ENCODE data around the gene ZSCAN5B.

Gene ZSCAN5B

GRCh38 chr19:56148096-56148495, 49.5 kb downstream of the ZSCAN5B start:
- Histone ChIP-seq H4K8ac (ENCODE audit: low read depth, low read length) (no peak overlapping the region), H2BK5ac (ENCODE audit: low read depth, low read length, poor library complexity) (no peak overlapping the region), H3K79me1 (ENCODE audit: low read length) (peaks cover 4% of the 10 kb centered on the region), H3K4me1 (ENCODE audit: control insufficient read depth in 1 of 2, insufficient read depth in 2 of 2, low read length in 2 of 2) (peaks cover 12% of the 10 kb centered on the region in 2 experiments), H3K4me2 (ENCODE audit: low read length) (no peak overlapping the region), H2BK120ac (ENCODE audit: insufficient read depth, low read length, poor library complexity) (no peak overlapping the region), H3K4ac (ENCODE audit: low read depth, low read length) (no peak overlapping the region), H4K12ac (ENCODE audit: low read depth, low read length) (no peak overlapping the region), H3K27me3 (ENCODE audit: insufficient read depth, low read length) (no peaks in the 10 kb centered on the region), H3K36me3 (ENCODE audit: control insufficient read depth in 1 of 2, insufficient read depth in 2 of 2, low read length in 2 of 2) (peaks cover 33 to 36% of the 10 kb centered on the region in 2 experiments), H3K18ac (ENCODE audit: low read length) (no peak overlapping the region), H2AK5ac (ENCODE audit: low read length) (no peak overlapping the region), H2BK12ac (ENCODE audit: low read length) (no peak overlapping the region), H3K79me2 (ENCODE audit: control insufficient read depth, insufficient read depth, low read length, poor library complexity) (peaks cover under 1% of the 10 kb centered on the region), H2AFZ (ENCODE audit: insufficient read depth, low read length, poor library complexity) (no peak overlapping the region), H3K4me3 (ENCODE audit: low read depth, low read length) (no peak overlapping the region), H3K9ac (ENCODE audit: low read length) (no peak overlapping the region), H3K27ac (ENCODE audit: low read depth, low read length) (no peak overlapping the region), H4K91ac (ENCODE audit: low read depth, low read length) (no peak overlapping the region), H3K23ac (ENCODE audit: low read length) (no peak overlapping the region), H3K9me3 (ENCODE audit: insufficient read depth, low read depth, low read length) (no peaks in the 10 kb centered on the region), H3K14ac (ENCODE audit: low read length) (no peak overlapping the region)
- no peak for DNase-seq
- no CpG with 5 or more reads among the region's 15 CpGs for WGBS (ENCODE audit: extremely low coverage, insufficient coverage, insufficient read length)

- no peak overlapping the region for H3K27ac ChIP-seq (ENCODE audit: low read depth, low read length)
- H4K12ac ChIP-seq (ENCODE audit: low read depth, low read length): no peak overlapping the region
- no peak overlapping the region for H3K18ac ChIP-seq (ENCODE audit: low read length)
- no peaks in the 10 kb centered on the region for H3K9me3 ChIP-seq (ENCODE audit: insufficient read depth, low read depth, low read length)
- no peak overlapping the region for H4K8ac ChIP-seq (ENCODE audit: low read depth, low read length)
- peaks cover 31 to 36% of the 10 kb centered on the region in 2 experiments for H3K36me3 ChIP-seq (ENCODE audit: control insufficient read depth in 1 of 2, insufficient read depth in 2 of 2, low read length in 2 of 2)
- H4K91ac ChIP-seq (ENCODE audit: low read depth, low read length): no peak overlapping the region
- H3K27me3 ChIP-seq (ENCODE audit: insufficient read depth, low read length): no peaks in the 10 kb centered on the region
- no peak overlapping the region for H3K4me3 ChIP-seq (ENCODE audit: low read depth, low read length)
- H3K23ac ChIP-seq (ENCODE audit: low read length): no peak overlapping the region
- no peak overlapping the region for H2BK12ac ChIP-seq (ENCODE audit: low read length)
- no CpG with 5 or more reads among the region's 22 CpGs for WGBS (ENCODE audit: extremely low coverage, insufficient coverage, insufficient read length)
- DNase-seq: no peak
- H3K4ac ChIP-seq (ENCODE audit: low read depth, low read length): no peak overlapping the region
- H3K4me1 ChIP-seq (ENCODE audit: control insufficient read depth in 1 of 2, insufficient read depth in 2 of 2, low read length in 2 of 2): peaks cover 12% of the 10 kb centered on the region in 2 experiments
- H2BK120ac ChIP-seq (ENCODE audit: insufficient read depth, low read length, poor library complexity): no peak overlapping the region
- H3K79me1 ChIP-seq (ENCODE audit: low read length): peaks cover 5% of the 10 kb centered on the region
- no peak overlapping the region for H2AK5ac ChIP-seq (ENCODE audit: low read length)
- H2AFZ ChIP-seq (ENCODE audit: insufficient read depth, low read length, poor library complexity): no peak overlapping the region
- no peak overlapping the region for H2BK5ac ChIP-seq (ENCODE audit: low read depth, low read length, poor library complexity)
- H3K14ac ChIP-seq (ENCODE audit: low read length): no peak overlapping the region
- H3K4me2 ChIP-seq (ENCODE audit: low read length): no peak overlapping the region
- H3K79me2 ChIP-seq (ENCODE audit: control insufficient read depth, insufficient read depth, low read length, poor library complexity): peaks cover 2% of the 10 kb centered on the region
- H3K9ac ChIP-seq (ENCODE audit: low read length): no peak overlapping the region
These were observed 50.3 kb downstream of the ZSCAN5B start for GRCh38 chr19:56147307-56147706.

GRCh38 chr19:56146904-56147303, 50.7 kb downstream of the ZSCAN5B start:
- no peak overlapping the region for H2AK5ac ChIP-seq (ENCODE audit: low read length)
- H3K14ac ChIP-seq (ENCODE audit: low read length): no peak overlapping the region
- H3K27ac ChIP-seq (ENCODE audit: low read depth, low read length): no peak overlapping the region
- H3K9ac ChIP-seq (ENCODE audit: low read length): no peak overlapping the region
- no peak overlapping the region for H3K4me3 ChIP-seq (ENCODE audit: low read depth, low read length)
- H3K23ac ChIP-seq (ENCODE audit: low read length): no peak overlapping the region
- no peaks in the 10 kb centered on the region for H3K27me3 ChIP-seq (ENCODE audit: insufficient read depth, low read length)
- peaks cover 14 to 16% of the 10 kb centered on the region in 2 experiments for H3K4me1 ChIP-seq (ENCODE audit: control insufficient read depth in 1 of 2, insufficient read depth in 2 of 2, low read length in 2 of 2)
- no peak overlapping the region for H2BK120ac ChIP-seq (ENCODE audit: insufficient read depth, low read length, poor library complexity)
- no peak overlapping the region for H2AFZ ChIP-seq (ENCODE audit: insufficient read depth, low read length, poor library complexity)
- no peak overlapping the region for H2BK12ac ChIP-seq (ENCODE audit: low read length)
- WGBS (ENCODE audit: extremely low coverage, insufficient coverage, insufficient read length): no CpG with 5 or more reads among the region's 31 CpGs
- H4K91ac ChIP-seq (ENCODE audit: low read depth, low read length): no peak overlapping the region
- H3K4ac ChIP-seq (ENCODE audit: low read depth, low read length): no peak overlapping the region
- H3K36me3 ChIP-seq (ENCODE audit: control insufficient read depth in 1 of 2, insufficient read depth in 2 of 2, low read length in 2 of 2): peaks cover 31 to 36% of the 10 kb centered on the region in 2 experiments
- no peak overlapping the region for H4K12ac ChIP-seq (ENCODE audit: low read depth, low read length)
- H3K79me1 ChIP-seq (ENCODE audit: low read length): peaks cover 5% of the 10 kb centered on the region
- no peaks in the 10 kb centered on the region for H3K9me3 ChIP-seq (ENCODE audit: insufficient read depth, low read depth, low read length)
- DNase-seq: no peak
- H3K79me2 ChIP-seq (ENCODE audit: control insufficient read depth, insufficient read depth, low read length, poor library complexity): peaks cover 2% of the 10 kb centered on the region
- H3K4me2 ChIP-seq (ENCODE audit: low read length): no peak overlapping the region
- H4K8ac ChIP-seq (ENCODE audit: low read depth, low read length): no peak overlapping the region
- no peak overlapping the region for H2BK5ac ChIP-seq (ENCODE audit: low read depth, low read length, poor library complexity)
- H3K18ac ChIP-seq (ENCODE audit: low read length): no peak overlapping the region

GRCh38 chr19:56145698-56146097, 51.9 kb downstream of the ZSCAN5B start:
- no peak overlapping the region for H3K23ac ChIP-seq (ENCODE audit: low read length)
- H3K27me3 ChIP-seq (ENCODE audit: insufficient read depth, low read length): no peaks in the 10 kb centered on the region
- H3K14ac ChIP-seq (ENCODE audit: low read length): no peak overlapping the region
- no peak overlapping the region for H2BK12ac ChIP-seq (ENCODE audit: low read length)
- H2AFZ ChIP-seq (ENCODE audit: insufficient read depth, low read length, poor library complexity): no peak overlapping the region
- no peak overlapping the region for H3K4ac ChIP-seq (ENCODE audit: low read depth, low read length)
- no peak for DNase-seq
- no peak overlapping the region for H3K4me2 ChIP-seq (ENCODE audit: low read length)
- H3K4me1 ChIP-seq (ENCODE audit: control insufficient read depth in 1 of 2, insufficient read depth in 2 of 2, low read length in 2 of 2): peaks cover 15 to 17% of the 10 kb centered on the region in 2 experiments
- no CpG with 5 or more reads among the region's 10 CpGs for WGBS (ENCODE audit: extremely low coverage, insufficient coverage, insufficient read length)
- no peaks in the 10 kb centered on the region for H3K9me3 ChIP-seq (ENCODE audit: insufficient read depth, low read depth, low read length)
- peaks cover 2% of the 10 kb centered on the region for H3K79me2 ChIP-seq (ENCODE audit: control insufficient read depth, insufficient read depth, low read length, poor library complexity)
- no peak overlapping the region for H2AK5ac ChIP-seq (ENCODE audit: low read length)
- no peak overlapping the region for H2BK5ac ChIP-seq (ENCODE audit: low read depth, low read length, poor library complexity)
- no peak overlapping the region for H3K27ac ChIP-seq (ENCODE audit: low read depth, low read length)
- H3K36me3 ChIP-seq (ENCODE audit: control insufficient read depth in 1 of 2, insufficient read depth in 2 of 2, low read length in 2 of 2): peaks cover 29 to 36% of the 10 kb centered on the region in 2 experiments
- no peak overlapping the region for H4K8ac ChIP-seq (ENCODE audit: low read depth, low read length)
- no peak overlapping the region for H3K4me3 ChIP-seq (ENCODE audit: low read depth, low read length)
- H3K79me1 ChIP-seq (ENCODE audit: low read length): peaks cover 7% of the 10 kb centered on the region
- H3K18ac ChIP-seq (ENCODE audit: low read length): no peak overlapping the region
- H2BK120ac ChIP-seq (ENCODE audit: insufficient read depth, low read length, poor library complexity): no peak overlapping the region
- no peak overlapping the region for H4K12ac ChIP-seq (ENCODE audit: low read depth, low read length)
- no peak overlapping the region for H4K91ac ChIP-seq (ENCODE audit: low read depth, low read length)
- no peak overlapping the region for H3K9ac ChIP-seq (ENCODE audit: low read length)
